SK-MEL-5 (cell line): ENCODE measurements around the gene CARS2. TPM values are rescaled to one million over a fixed set of nuclear protein-coding genes. Genes with fewer than 3 reads are reported as not detected.

ENCODE experiments used
- total RNA-seq: library from RNA; depleted of rRNA; stranded (reverse); fragments of >200 nt; shearing (Covaris generic); gene quantifications from 2 replicates; pipeline ENCODE4 v1.2.3, GENCODE V29; 2014; rRNA removed

The CARS2 gene
- total RNA-seq, 1 experiment from 2014 or later, result 55.4 TPM

Other genes starting within 250 kb of the CARS2 start
- 21.0 and 26.7 TPM in 2 replicates for gene RAB20, start 144.4 kb downstream of the CARS2 start, total RNA-seq
- 17.2 and 17.7 TPM in 2 replicates for gene NAXD, start 90.6 kb downstream of the CARS2 start, total RNA-seq
- gene ING1, start 7.6 kb upstream of the CARS2 start, total RNA-seq, result 6.6 and 8.3 TPM in 2 replicates
- 71.0 and 71.1 TPM in 2 replicates for gene ANKRD10, start 209.0 kb upstream of the CARS2 start, total RNA-seq